Transverse colon (tissue), 4 donors: ENCODE measurements around the gene ROBO1.

Experiments
- EP300 ChIP-seq: sonication (generic); formaldehyde crosslinking; IDR thresholded peaks from one replicate; pipeline ENCODE4 v1.6.1; 2017; ENCODE audit warnings: antibody characterized with exemption, low read depth
- POLR2A ChIP-seq: fragments of 450-650 bp; IDR thresholded peaks from one replicate; pipeline ENCODE4 v1.6.1; 2016; ENCODE audit warnings: antibody characterized with exemption, mild to moderate bottlenecking, moderate library complexity
- POLR2AphosphoS5 ChIP-seq, 3 donors: sonication (generic); formaldehyde crosslinking; IDR thresholded peaks; one replicate each; pipeline ENCODE4 v1.6.1; 2016; ENCODE audit warnings: antibody characterized with exemption in 3 of 3
- TF ChIP-seq, protein P1 (sequence below), 5 experiments: fragments of 200-600 bp in 3 of 5; fragments of 450-650 bp in 2 of 5; sonication (generic) in 3 of 5; IDR thresholded peaks; 1 replicate in 2 of 5; 2 replicates in 3 of 5; pipeline ENCODE4 v1.5.1; 2016 to 2017; ENCODE audit warnings: antibody characterized with exemption in 5 of 5, inconsistent platforms in 3 of 5, mild to moderate bottlenecking in 2 of 5, moderate library complexity in 1 of 5

DNA sequence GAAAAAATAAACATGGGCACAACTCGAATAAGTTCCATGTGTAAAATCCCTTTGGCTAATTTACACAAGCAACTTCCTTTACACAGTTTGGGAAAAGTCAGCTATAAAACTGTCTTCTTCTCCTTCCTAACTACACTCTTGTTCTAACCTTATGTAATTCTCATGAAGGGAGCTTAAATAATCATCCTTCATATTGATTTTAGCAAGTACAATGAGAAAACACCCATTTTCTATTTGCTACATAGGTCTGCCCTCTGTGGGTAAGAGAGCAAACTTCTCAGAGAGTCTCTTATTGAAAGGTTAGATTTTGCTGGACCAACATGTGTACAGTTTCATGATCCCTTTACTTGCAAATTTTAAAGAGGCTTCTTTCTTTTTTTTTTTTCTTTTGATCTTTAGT, 398.5 kb downstream of the ROBO1 start:
- no peak for TF ChIP-seq EP300
- TF ChIP-seq POLR2A = no peak
- TF ChIP-seq, protein P1, sequence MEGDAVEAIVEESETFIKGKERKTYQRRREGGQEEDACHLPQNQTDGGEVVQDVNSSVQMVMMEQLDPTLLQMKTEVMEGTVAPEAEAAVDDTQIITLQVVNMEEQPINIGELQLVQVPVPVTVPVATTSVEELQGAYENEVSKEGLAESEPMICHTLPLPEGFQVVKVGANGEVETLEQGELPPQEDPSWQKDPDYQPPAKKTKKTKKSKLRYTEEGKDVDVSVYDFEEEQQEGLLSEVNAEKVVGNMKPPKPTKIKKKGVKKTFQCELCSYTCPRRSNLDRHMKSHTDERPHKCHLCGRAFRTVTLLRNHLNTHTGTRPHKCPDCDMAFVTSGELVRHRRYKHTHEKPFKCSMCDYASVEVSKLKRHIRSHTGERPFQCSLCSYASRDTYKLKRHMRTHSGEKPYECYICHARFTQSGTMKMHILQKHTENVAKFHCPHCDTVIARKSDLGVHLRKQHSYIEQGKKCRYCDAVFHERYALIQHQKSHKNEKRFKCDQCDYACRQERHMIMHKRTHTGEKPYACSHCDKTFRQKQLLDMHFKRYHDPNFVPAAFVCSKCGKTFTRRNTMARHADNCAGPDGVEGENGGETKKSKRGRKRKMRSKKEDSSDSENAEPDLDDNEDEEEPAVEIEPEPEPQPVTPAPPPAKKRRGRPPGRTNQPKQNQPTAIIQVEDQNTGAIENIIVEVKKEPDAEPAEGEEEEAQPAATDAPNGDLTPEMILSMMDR (IDR thresholded peaks at IDR 0.05) = no peak
- no peak for TF ChIP-seq POLR2AphosphoS5 (IDR thresholded peaks at IDR 0.05)
